H1 (cell line): ENCODE results near the gene PHLPP1. TPM values are rescaled to one million over a fixed set of nuclear protein-coding genes. Genes with fewer than 3 reads are reported as not detected.

Source experiments
- CTCF ChIA-PET: fragments of 300-600 bp; sonication (Branson Sonifier 250); formaldehyde crosslinking; loops from one replicate; lab custom pipeline; 2021; ENCODE audit not compliant: partially characterized antibody; lab: Charles Lee
- POLR2A ChIA-PET: fragments of 300-600 bp; sonication (Branson Sonifier 250); formaldehyde crosslinking; loops from one replicate; lab custom pipeline; 2021; ENCODE audit warnings: inconsistent platforms; ENCODE audit not compliant: partially characterized antibody; lab: Charles Lee
- DNase-seq, 2 experiments: peaks; one replicate each; pipeline versions ENCODE4 v3.0.0 to v3.0.0-alpha.2; 2010 to 2022; ENCODE audit warnings: low spot score in 2 of 2, low read depth in 1 of 2, mixed read lengths in 1 of 2
- FAIRE-seq: peaks from 2 replicates; lab custom pipeline; 2011; peaks lifted over from hg19 to GRCh38; lab: Jason Lieb, UNC
- H2AFZ ChIP-seq: 2 replicates; pipeline ENCODE4 v1.8.1; 2012; ENCODE audit warnings: low read length, inconsistent platforms
- H2AK5ac ChIP-seq: 2 replicates; pipeline ENCODE4 v1.6.1; 2013; ENCODE audit warnings: low read depth, low read length
- H2BK120ac ChIP-seq: replicated peaks from 2 replicates; pipeline ENCODE3; 2013; ENCODE audit warnings: low read depth, low read length, inconsistent platforms
- H2BK12ac ChIP-seq: 2 replicates; pipeline ENCODE4 v1.6.1; 2013; ENCODE audit warnings: low read depth, low read length
- H2BK15ac ChIP-seq: 2 replicates; pipeline ENCODE4 v1.6.1; 2013; ENCODE audit warnings: low read length
- H2BK20ac ChIP-seq: 2 replicates; pipeline ENCODE4 v1.6.1; 2013; ENCODE audit warnings: low read length
- H2BK5ac ChIP-seq: 2 replicates; pipeline ENCODE4 v1.6.1; 2013; ENCODE audit warnings: low read depth, low read length
- H3K14ac ChIP-seq: 2 replicates; pipeline ENCODE4 v1.6.1; 2013; ENCODE audit warnings: inconsistent platforms; ENCODE audit not compliant: insufficient read length
- H3K18ac ChIP-seq: 2 replicates; pipeline ENCODE4 v1.6.1; 2013; ENCODE audit warnings: low read length; ENCODE audit errors: extremely low read depth
- H3K23ac ChIP-seq: 2 replicates; pipeline ENCODE4 v1.6.1; 2013; ENCODE audit warnings: inconsistent platforms; ENCODE audit not compliant: insufficient read length
- H3K23me2 ChIP-seq: 2 replicates; pipeline ENCODE4 v1.6.1; 2013; ENCODE audit warnings: low read depth, low read length
- H3K27ac ChIP-seq: 2 replicates; pipeline ENCODE4 v1.6.1; 2011; ENCODE audit warnings: low read depth, low read length, inconsistent platforms
- H3K27me3 ChIP-seq, 4 experiments: replicated peaks in 1 of 4; 1 replicate in 1 of 4; 2 replicates in 3 of 4; pipeline versions ENCODE4 v1.6.1 to v1.8.1; 2011 to 2013; ENCODE audit warnings: low read length in 3 of 4, mild to moderate bottlenecking in 3 of 4, inconsistent platforms in 2 of 4, mixed read lengths in 2 of 4, moderate library complexity in 1 of 4; ENCODE audit not compliant: control insufficient read depth in 3 of 4, insufficient read depth in 3 of 4; ENCODE audit errors: extremely low read depth in 1 of 4
- H3K36me3 ChIP-seq, 4 experiments: 2 replicates each; pipeline versions ENCODE4 v1.6.1 to v1.8.1; 2011 to 2013; ENCODE audit warnings: mild to moderate bottlenecking in 4 of 4, low read length in 3 of 4, moderate library complexity in 2 of 4, control low read depth in 1 of 4, inconsistent platforms in 1 of 4; ENCODE audit not compliant: insufficient read depth in 4 of 4, control insufficient read depth in 2 of 4
- H3K4ac ChIP-seq: replicated peaks from 2 replicates; pipeline ENCODE3; 2013; ENCODE audit warnings: low read length, low read depth, mixed read lengths, inconsistent platforms; ENCODE audit not compliant: insufficient read length
- H3K4me1 ChIP-seq, 4 experiments: replicated peaks in 1 of 4; 1 replicate in 1 of 4; 2 replicates in 3 of 4; pipeline versions ENCODE4 v1.6.1 to v1.8.1; 2011 to 2013; ENCODE audit warnings: low read length in 3 of 4, inconsistent platforms in 2 of 4, mixed read lengths in 1 of 4; ENCODE audit not compliant: insufficient read depth in 4 of 4, control insufficient read depth in 3 of 4
- H3K4me2 ChIP-seq, 2 experiments: 2 replicates each; pipeline versions ENCODE4 v1.6.1 to v1.8.1; 2011 to 2013; ENCODE audit warnings: low read depth in 2 of 2, low read length in 2 of 2, control low read depth in 1 of 2, inconsistent platforms in 1 of 2, mild to moderate bottlenecking in 1 of 2; ENCODE audit not compliant: insufficient read depth in 1 of 2
- H3K4me3 ChIP-seq, 4 experiments: fragments of 200-600, 300-600 bp in 1 of 4; sonication (generic), shearing (Covaris generic), sonication (Bioruptor Twin) in 1 of 4; 2 replicates each; pipeline versions ENCODE4 v1.5.1 to v1.8.1; 2011 to 2016; ENCODE audit warnings: low read length in 4 of 4, low read depth in 3 of 4, control low read depth in 2 of 4, inconsistent platforms in 2 of 4, mild to moderate bottlenecking in 2 of 4, mixed read lengths in 1 of 4, moderate library complexity in 1 of 4; ENCODE audit not compliant: insufficient read depth in 2 of 4; ENCODE audit errors: extremely low read depth in 1 of 4
- H3K56ac ChIP-seq: replicated peaks from 2 replicates; pipeline ENCODE3; 2013; ENCODE audit warnings: low read depth, mild to moderate bottlenecking, mixed read lengths, low read length, inconsistent platforms; ENCODE audit not compliant: insufficient read length
- H3K79me1 ChIP-seq: 2 replicates; pipeline ENCODE4 v1.6.1; 2013; ENCODE audit warnings: low read depth, low read length, control low read depth
- H3K79me2 ChIP-seq, 2 experiments: 2 replicates each; pipeline versions ENCODE4 v1.6.1 to v1.8.1; 2012 to 2013; ENCODE audit warnings: low read length in 2 of 2, mild to moderate bottlenecking in 2 of 2, inconsistent platforms in 1 of 2; ENCODE audit not compliant: insufficient read depth in 2 of 2, control insufficient read depth in 1 of 2
- H3K9ac ChIP-seq, 4 experiments: replicated peaks in 1 of 4; 1 replicate in 1 of 4; 2 replicates in 3 of 4; pipeline versions ENCODE4 v1.6.1 to v1.8.1; 2011 to 2013; ENCODE audit warnings: low read depth in 3 of 4, low read length in 3 of 4, control low read depth in 2 of 4, mild to moderate bottlenecking in 2 of 4, moderate library complexity in 2 of 4, inconsistent platforms in 1 of 4; ENCODE audit errors: extremely low read depth in 1 of 4
- H3K9me3 ChIP-seq, 2 experiments: 2 replicates each; pipeline versions ENCODE4 v1.6.1 to v1.8.1; 2012 to 2013; ENCODE audit warnings: mild to moderate bottlenecking in 2 of 2, moderate library complexity in 2 of 2, control low read depth in 1 of 2, inconsistent platforms in 1 of 2, low read depth in 1 of 2, low read length in 1 of 2, mixed read lengths in 1 of 2; ENCODE audit not compliant: insufficient read depth in 2 of 2
- H4K20me1 ChIP-seq, 2 experiments: replicated peaks in 1 of 2; 2 replicates each; pipeline versions ENCODE3 to v1.8.1; 2011 to 2013; ENCODE audit warnings: inconsistent platforms in 2 of 2, low read length in 2 of 2, mild to moderate bottlenecking in 1 of 2; ENCODE audit not compliant: insufficient read depth in 2 of 2, control insufficient read depth in 1 of 2
- H4K5ac ChIP-seq: 2 replicates; pipeline ENCODE4 v1.6.1; 2013; ENCODE audit warnings: low read length, low read depth, mixed read lengths, inconsistent platforms; ENCODE audit not compliant: insufficient read length
- H4K8ac ChIP-seq: 2 replicates; pipeline ENCODE4 v1.8.0; 2013; ENCODE audit warnings: mild to moderate bottlenecking, moderate library complexity, low read length, inconsistent platforms; ENCODE audit not compliant: insufficient read depth; ENCODE audit errors: extremely low read depth
- H4K91ac ChIP-seq: replicated peaks from 2 replicates; pipeline ENCODE3; 2013; ENCODE audit warnings: low read length, mixed read lengths, inconsistent platforms; ENCODE audit not compliant: insufficient read length
- BRCA1 ChIP-seq: IDR thresholded peaks from 2 replicates; pipeline ENCODE4 v1.6.1; 2012; ENCODE audit warnings: low read depth, low read length, improper control_type of control experiment
- CHD1 ChIP-seq: IDR thresholded peaks from 2 replicates; pipeline ENCODE4 v1.6.1; 2012; ENCODE audit warnings: low read depth, low read length, improper control_type of control experiment
- CTBP2 ChIP-seq: IDR thresholded peaks from 2 replicates; pipeline ENCODE4 v1.7.0; 2011; ENCODE audit warnings: borderline replicate concordance, mild to moderate bottlenecking, moderate library complexity, mixed read lengths, low read length; ENCODE audit not compliant: insufficient read depth, insufficient read length
- KDM4A ChIP-seq: IDR thresholded peaks from one replicate; pipeline ENCODE4 v1.7.1; 2012; ENCODE audit warnings: low read depth, mild to moderate bottlenecking, moderate library complexity, low read length, inconsistent platforms; ENCODE audit not compliant: severe bottlenecking
- NANOG ChIP-seq: IDR thresholded peaks from 2 replicates; pipeline ENCODE4 v1.6.1; 2011; ENCODE audit warnings: low read length, low read depth, mild to moderate bottlenecking, inconsistent platforms; ENCODE audit not compliant: insufficient read depth, poor library complexity, severe bottlenecking
- NRF1 ChIP-seq: IDR thresholded peaks from 2 replicates; pipeline ENCODE4 v1.6.1; 2011; ENCODE audit warnings: mild to moderate bottlenecking, low read depth, low read length, improper control_type of control experiment
- PHF8 ChIP-seq: fragments of 200-600 bp; sonication (generic); conservative IDR thresholded peaks from 2 replicates; pipeline ENCODE4 v1.7.1; 2012; ENCODE audit warnings: low read depth, mild to moderate bottlenecking, inconsistent platforms, low read length, moderate library complexity
- POLR2A ChIP-seq, 2 experiments: IDR thresholded peaks; 1 replicate in 1 of 2; 2 replicates in 1 of 2; pipeline ENCODE4 v1.6.1; 2011; ENCODE audit warnings: low read depth in 2 of 2, low read length in 2 of 2, mild to moderate bottlenecking in 2 of 2; ENCODE audit errors: control extremely low read depth in 1 of 2
- SIN3A ChIP-seq, 2 experiments: IDR thresholded peaks in 1 of 2; conservative IDR thresholded peaks in 1 of 2; 2 replicates each; pipeline ENCODE4 v1.6.1; 2011 to 2012; ENCODE audit warnings: low read length in 2 of 2, improper control_type of control experiment in 1 of 2, low read depth in 1 of 2, mild to moderate bottlenecking in 1 of 2
- SIRT6 ChIP-seq: IDR thresholded peaks from one replicate; pipeline ENCODE4 v1.7.1; 2012; ENCODE audit warnings: low read length, inconsistent platforms
- SP1 ChIP-seq: IDR thresholded peaks from 2 replicates; pipeline ENCODE4 v1.6.1; 2011; ENCODE audit warnings: low read depth, low read length
- SP4 ChIP-seq: IDR thresholded peaks from 2 replicates; pipeline ENCODE4 v1.6.1; 2012; ENCODE audit warnings: low read length, inconsistent platforms
- SRF ChIP-seq: IDR thresholded peaks from 2 replicates; pipeline ENCODE4 v1.6.1; 2011; ENCODE audit warnings: mild to moderate bottlenecking, low read depth, low read length, moderate library complexity
- SUZ12 ChIP-seq: fragments of 200-600 bp; sonication (generic); IDR thresholded peaks from 2 replicates; pipeline ENCODE4 v1.6.1; 2012; ENCODE audit warnings: mild to moderate bottlenecking, inconsistent platforms, low read length, moderate library complexity, mixed read lengths
- TAF1 ChIP-seq: IDR thresholded peaks from 2 replicates; pipeline ENCODE4 v1.6.1; 2011; ENCODE audit warnings: mild to moderate bottlenecking, low read depth, low read length
- WGBS, 2 experiments: shearing (Covaris generic) in 1 of 2; methylation state at CpG; one replicate each; pipeline versions ENCODE4 v1.1.6 to v1.1.7; 2013 to 2015; ENCODE audit warnings: low lambda C conversion rate in 2 of 2, mixed read lengths in 2 of 2, inconsistent platforms in 1 of 2, low coverage in 1 of 2, missing lambda C conversion rate in 1 of 2; ENCODE audit not compliant: insufficient replicate concordance in 2 of 2, insufficient coverage in 1 of 2, insufficient read length in 1 of 2; ENCODE audit errors: extremely low coverage in 1 of 2, missing lambda C conversion rate in 1 of 2; 5-methylcytosine and 5-hydroxymethylcytosine counted together
- polyA plus RNA-seq, 7 experiments: library from polyadenylated mRNA; depleted of rRNA in 3 of 7; stranded (reverse) in 5 of 7; unstranded in 2 of 7; fragments of >200 nt in 5 of 7; fragments of 200-250 nt in 2 of 7; gene quantifications; 1 replicate in 5 of 7; 2 replicates in 1 of 7; 4 replicates in 1 of 7; pipeline versions ENCODE4 v1.2.1 to v1.2.3, GENCODE V29; 2011 to 2013; ENCODE audit warnings: missing spikeins in 2 of 7, mixed read lengths in 2 of 7
- total RNA-seq: library from RNA; stranded (reverse); fragmentation: NEBNext Ultra II Directional; extraction: Animal tissue kit (Norgen Biotek cat#: 25700); gene quantifications from 2 replicates; pipeline ENCODE4 v1.2.1, GENCODE V29; 2021
- TF ChIP-seq, protein P1 (sequence below): IDR thresholded peaks from 2 replicates; pipeline ENCODE4 v1.6.1; 2012; ENCODE audit warnings: inconsistent platforms

PHLPP1 gene
- total and polyA plus RNA-seq, 2 of the 8 experiments (the other 6 are each of a cell fraction or from before 2014, with no cell fraction given) = 28.0 to 66.3 TPM

GRCh38 chr18:62809900-62810299 is 94.6 kb downstream of the PHLPP1 start:
- peaks cover 13 to 97% of the 10 kb centered on the region in 2 experiments; a peak in 3 of 4 replicates for H3K79me2 ChIP-seq
- FAIRE-seq (no peak), DNase-seq (no peak)
- H3K4me1 ChIP-seq = peaks cover 0 to 15% (median 7%) of the 10 kb centered on the region in 4 experiments; a peak in 5 of 7 replicates
- no peak overlapping the region for H2BK20ac ChIP-seq
- no peak overlapping the region for H2AFZ ChIP-seq
- no peak overlapping the region for H3K9ac ChIP-seq
- no peak overlapping the region for H2BK12ac ChIP-seq
- H2BK120ac ChIP-seq = no peak overlapping the region
- ChIA-PET CTCF (no interaction called here), POLR2A (no interaction called here)
- no peak overlapping the region for H4K91ac ChIP-seq
- no peaks in the 10 kb centered on the region for H3K27me3 ChIP-seq
- H3K56ac ChIP-seq = no peak overlapping the region
- H3K4me3 ChIP-seq = no peak overlapping the region
- H4K20me1 ChIP-seq = no peaks in the 10 kb centered on the region
- H3K4me2 ChIP-seq = no peak overlapping the region
- no peak overlapping the region for H2BK15ac ChIP-seq
- H3K36me3 ChIP-seq = no peaks in the 10 kb centered on the region
- no peak overlapping the region for H2AK5ac ChIP-seq
- H3K9me3 ChIP-seq = no peaks in the 10 kb centered on the region
- H3K79me1 ChIP-seq = peaks cover 7% of the 10 kb centered on the region
- H3K14ac ChIP-seq = no peak overlapping the region
- no peak overlapping the region for H3K4ac ChIP-seq
- H3K23ac ChIP-seq = no peak overlapping the region
- no peak overlapping the region for H4K5ac ChIP-seq
- no peak overlapping the region for H3K27ac ChIP-seq
- no peak overlapping the region for H2BK5ac ChIP-seq
- no peak overlapping the region for H4K8ac ChIP-seq
- WGBS, 2 experiments = 92% methylated on average over 1 of the region's 1 CpG; no CpG with 5 or more reads in 1 of the 2 experiments
- no peak overlapping the region for H3K18ac ChIP-seq
- H3K23me2 ChIP-seq = no peaks in the 10 kb centered on the region
- TF ChIP-seq SIN3A (conservative IDR thresholded peaks at IDR 0.05 in 1 of 2, IDR thresholded peaks at IDR 0.05 in 1 of 2; ENCODE audit: low read depth in 1 of 2, low read length in 2 of 2) = no peak
- no peak for TF ChIP-seq CTBP2
- no peak for TF ChIP-seq NANOG
- no peak for TF ChIP-seq POLR2A (IDR thresholded peaks at IDR 0.05; ENCODE audit: control extremely low read depth in 1 of 2, low read depth in 2 of 2, low read length in 2 of 2)
- TF ChIP-seq SP1 = no peak
- no peak for TF ChIP-seq SUZ12
- TF ChIP-seq CHD1 = no peak
- no peak for TF ChIP-seq BRCA1
- no peak for TF ChIP-seq SRF
- no peak for TF ChIP-seq NRF1
- no peak for TF ChIP-seq PHF8
- TF ChIP-seq SP4 = no peak
- TF ChIP-seq, protein P1, sequence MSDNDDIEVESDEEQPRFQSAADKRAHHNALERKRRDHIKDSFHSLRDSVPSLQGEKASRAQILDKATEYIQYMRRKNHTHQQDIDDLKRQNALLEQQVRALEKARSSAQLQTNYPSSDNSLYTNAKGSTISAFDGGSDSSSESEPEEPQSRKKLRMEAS = no peak
- no peak for TF ChIP-seq KDM4A
- no peak for TF ChIP-seq TAF1
- TF ChIP-seq SIRT6 = no peak
